Vagina (tissue), 2 donors: Measurements from ENCODE around the gene CLTB. TPM values are rescaled to one million over a fixed set of nuclear protein-coding genes. Genes with fewer than 3 reads are reported as not detected.

Source experiments
- DNase-seq, 2 donors: peaks; one replicate each; pipeline ENCODE4 v3.0.0-alpha.2; 2017; ENCODE audit errors: extremely low spot score in 2 of 2
- H3K27ac ChIP-seq: fragments of 200-600 bp; sonication (generic); one replicate; pipeline ENCODE4 v1.5.1; 2019
- H3K27me3 ChIP-seq: fragments of 200-600 bp; sonication (generic); one replicate; pipeline ENCODE4 v1.5.1; 2019
- H3K36me3 ChIP-seq, 2 donors: fragments of 200-600 bp; sonication (generic); one replicate each; pipeline ENCODE4 v1.5.1; 2017 to 2019
- H3K4me1 ChIP-seq: fragments of 200-600 bp; sonication (generic); one replicate; pipeline ENCODE4 v1.5.1; 2019
- H3K4me3 ChIP-seq, 2 donors: fragments of 200-600 bp; sonication (generic); 1 replicate in 1 of 2; 2 replicates in 1 of 2; pipeline ENCODE4 v1.5.1; 2016 to 2019
- H3K9me3 ChIP-seq: fragments of 200-600 bp; sonication (generic); one replicate; pipeline ENCODE4 v1.5.1; 2019
- CTCF ChIP-seq, 3 experiments: fragments of 450-650 bp in 2 of 3; fragments of 200-600 bp in 1 of 3; sonication (generic) in 1 of 3; IDR thresholded peaks; one replicate each; pipeline ENCODE4 v1.5.1; 2017 to 2019; ENCODE audit warnings: antibody characterized with exemption in 3 of 3, mild to moderate bottlenecking in 2 of 3, moderate library complexity in 2 of 3
- POLR2A ChIP-seq, 2 donors: fragments of 450-650 bp; IDR thresholded peaks; one replicate each; pipeline ENCODE4 v1.6.1; 2017; ENCODE audit warnings: antibody characterized with exemption in 2 of 2, mild to moderate bottlenecking in 2 of 2, moderate library complexity in 2 of 2
- POLR2AphosphoS5 ChIP-seq, 2 donors: sonication (generic); formaldehyde crosslinking; IDR thresholded peaks; one replicate each; pipeline ENCODE4 v1.9.0; 2017; ENCODE audit warnings: antibody characterized with exemption in 2 of 2, mild to moderate bottlenecking in 2 of 2, low read depth in 1 of 2; ENCODE audit not compliant: insufficient read depth in 1 of 2
- intact Hi-C: fragments of 100-400 bp; cut with DNase I; formaldehyde crosslinking; loops from one replicate; pipeline ENCODE4 v1.15.1; 2023
- total RNA-seq: library from RNA; depleted of rRNA; stranded (reverse); fragments of >200 nt; gene quantifications from one replicate; pipeline ENCODE4 v1.2.3, GENCODE V29; 2016

The CLTB gene
- 254 TPM for total RNA-seq

GRCh38 chr5:176415952-176416924 lies at the start of gene CLTB:
Gene CLTB (minus strand): TSS chr5:176416539. CDS start chr5:176416363, 176 bp downstream.
- intact Hi-C loops: loop anchor here (5.0 kb wide), 1 partner anchor 126 kb away; no protein-coding TSS in a partner anchor
- no peak for DNase-seq
- Histone ChIP-seq H3K9me3 (no peaks in the 10 kb centered on the region), H3K4me1 (peaks cover 52% of the 10 kb centered on the region), H3K27ac (peak within 1 kb of the TSS; percentile 95), H3K36me3 (no peaks in the 10 kb centered on the region), H3K27me3 (no peaks in the 10 kb centered on the region), H3K4me3 (peak within 1 kb of the TSS; percentile 94 to 97)
- TF ChIP-seq POLR2A (IDR thresholded peaks at IDR 0.05): peak in 1 of 2 donors; percentile 88
- TF ChIP-seq POLR2AphosphoS5 (IDR thresholded peaks at IDR 0.05; ENCODE audit: insufficient read depth in 1 of 2, low read depth in 1 of 2): no peak
- TF ChIP-seq CTCF (IDR thresholded peaks at IDR 0.05): peak; percentile 33 to 57 (median 54)

GRCh38 chr5:176463113-176463764 lies 46.9 kb upstream of the CLTB start:
- Histone ChIP-seq H3K27me3 (no peaks in the 10 kb centered on the region), H3K4me1 (peaks cover 15% of the 10 kb centered on the region), H3K9me3 (no peaks in the 10 kb centered on the region), H3K36me3 (no peaks in the 10 kb centered on the region), H3K27ac (no peak overlapping the region), H3K4me3 (no peak overlapping the region)
- TF ChIP-seq POLR2AphosphoS5 (IDR thresholded peaks at IDR 0.05; ENCODE audit: insufficient read depth in 1 of 2, low read depth in 1 of 2) (no peak), CTCF (IDR thresholded peaks at IDR 0.05) (no peak), POLR2A (IDR thresholded peaks at IDR 0.05) (no peak)
- DNase-seq: no peak
- intact Hi-C loops: no loop called here

GRCh38 chr5:176461349-176461748 lies 45.0 kb upstream of the CLTB start:
- H3K27ac ChIP-seq: no peak overlapping the region
- no peak for TF ChIP-seq POLR2A (IDR thresholded peaks at IDR 0.05)
- no peak for TF ChIP-seq POLR2AphosphoS5 (IDR thresholded peaks at IDR 0.05; ENCODE audit: insufficient read depth in 1 of 2, low read depth in 1 of 2)
- no peak for TF ChIP-seq CTCF (IDR thresholded peaks at IDR 0.05)
- H3K9me3 ChIP-seq: no peaks in the 10 kb centered on the region
- no peak overlapping the region for H3K4me3 ChIP-seq
- intact Hi-C loops: no loop called here
- no peak for DNase-seq
- no peaks in the 10 kb centered on the region for H3K36me3 ChIP-seq
- H3K4me1 ChIP-seq: peaks cover 9% of the 10 kb centered on the region
- H3K27me3 ChIP-seq: no peaks in the 10 kb centered on the region

GRCh38 chr5:176458904-176459561 lies 42.7 kb upstream of the CLTB start:
- Histone ChIP-seq H3K27me3 (no peaks in the 10 kb centered on the region), H3K9me3 (no peaks in the 10 kb centered on the region), H3K4me1 (peaks cover 9% of the 10 kb centered on the region), H3K27ac (no peak overlapping the region), H3K36me3 (no peaks in the 10 kb centered on the region), H3K4me3 (no peak overlapping the region)
- TF ChIP-seq POLR2AphosphoS5 (IDR thresholded peaks at IDR 0.05; ENCODE audit: insufficient read depth in 1 of 2, low read depth in 1 of 2) (no peak), POLR2A (IDR thresholded peaks at IDR 0.05) (no peak), CTCF (IDR thresholded peaks at IDR 0.05) (no peak)
- no peak for DNase-seq
- intact Hi-C loops: no loop called here
